H9 (cell line): ENCODE results near the gene ANTKMT. TPM values are rescaled to one million over a fixed set of nuclear protein-coding genes. Genes with fewer than 3 reads are reported as not detected.

Experiments used
- DNase-seq: peaks from one replicate; pipeline ENCODE4 v3.0.0-alpha.2; 2017
- H2AFZ ChIP-seq: one replicate; pipeline ENCODE4 v1.6.1; 2013; ENCODE audit warnings: mild to moderate bottlenecking, low read length, control low read depth, moderate library complexity
- H2AK5ac ChIP-seq: 2 replicates; pipeline ENCODE4 v1.6.1; 2013; ENCODE audit warnings: low read length, control low read depth, mixed read lengths; ENCODE audit not compliant: insufficient read length
- H2BK120ac ChIP-seq: one replicate; pipeline ENCODE4 v1.6.1; 2013; ENCODE audit warnings: low read depth, mild to moderate bottlenecking, low read length, control low read depth, inconsistent platforms; ENCODE audit not compliant: poor library complexity, severe bottlenecking
- H2BK12ac ChIP-seq: 2 replicates; pipeline ENCODE4 v1.6.1; 2013; ENCODE audit warnings: low read length, control low read depth, mixed read lengths, low read depth; ENCODE audit not compliant: insufficient read length
- H2BK15ac ChIP-seq: 2 replicates; pipeline ENCODE4 v1.6.1; 2013; ENCODE audit warnings: low read depth, low read length, control low read depth
- H2BK20ac ChIP-seq: one replicate; pipeline ENCODE4 v1.6.1; 2013; ENCODE audit warnings: low read depth, mild to moderate bottlenecking, low read length, control low read depth, inconsistent platforms; ENCODE audit not compliant: poor library complexity, severe bottlenecking
- H2BK5ac ChIP-seq: 2 replicates; pipeline ENCODE4 v1.6.1; 2013; ENCODE audit warnings: low read length, control low read depth, mixed read lengths; ENCODE audit not compliant: insufficient read length
- H3K14ac ChIP-seq: 2 replicates; pipeline ENCODE4 v1.6.1; 2013; ENCODE audit warnings: low read length, control low read depth; ENCODE audit not compliant: insufficient read depth
- H3K18ac ChIP-seq: 2 replicates; pipeline ENCODE4 v1.6.1; 2013; ENCODE audit warnings: low read depth, mild to moderate bottlenecking, mixed read lengths, low read length, control low read depth; ENCODE audit not compliant: insufficient read length
- H3K23ac ChIP-seq: 2 replicates; pipeline ENCODE4 v1.6.1; 2013; ENCODE audit warnings: low read length, control low read depth, mixed read lengths, low read depth; ENCODE audit not compliant: insufficient read length
- H3K23me2 ChIP-seq: 2 replicates; pipeline ENCODE4 v1.6.1; 2013; ENCODE audit warnings: low read depth, mild to moderate bottlenecking, mixed read lengths, low read length, control low read depth; ENCODE audit not compliant: insufficient read length, poor library complexity, severe bottlenecking
- H3K27ac ChIP-seq: 2 replicates; pipeline ENCODE4 v1.5.1; 2013; ENCODE audit warnings: low read length, control low read depth, mixed read lengths, low read depth; ENCODE audit not compliant: insufficient read length
- H3K27me3 ChIP-seq: 2 replicates; pipeline ENCODE4 v1.6.1; 2013; ENCODE audit warnings: low read length, control low read depth, inconsistent platforms; ENCODE audit not compliant: insufficient read depth
- H3K4ac ChIP-seq: 2 replicates; pipeline ENCODE4 v1.6.1; 2013; ENCODE audit warnings: low read depth, mild to moderate bottlenecking, control low read depth, inconsistent platforms, low read length, moderate library complexity
- H3K4me1 ChIP-seq: 2 replicates; pipeline ENCODE4 v1.6.1; 2013; ENCODE audit warnings: low read length, control low read depth, inconsistent platforms; ENCODE audit not compliant: insufficient read depth
- H3K4me2 ChIP-seq: 2 replicates; pipeline ENCODE4 v1.6.1; 2013; ENCODE audit warnings: low read length, control low read depth, mixed read lengths; ENCODE audit not compliant: insufficient read length, insufficient read depth
- H3K56ac ChIP-seq: 2 replicates; pipeline ENCODE4 v1.6.1; 2013; ENCODE audit warnings: low read depth, mild to moderate bottlenecking, mixed read lengths, low read length, control low read depth; ENCODE audit not compliant: insufficient read length
- H3K79me1 ChIP-seq: 2 replicates; pipeline ENCODE4 v1.6.1; 2013; ENCODE audit warnings: low read depth, mild to moderate bottlenecking, moderate library complexity, low read length, control low read depth, inconsistent platforms; ENCODE audit not compliant: insufficient read depth, poor library complexity, severe bottlenecking
- H3K79me2 ChIP-seq: 2 replicates; pipeline ENCODE4 v1.6.1; 2013; ENCODE audit warnings: low read length, control low read depth, inconsistent platforms; ENCODE audit not compliant: insufficient read depth
- H3K9ac ChIP-seq: 2 replicates; pipeline ENCODE4 v1.6.1; 2013; ENCODE audit warnings: low read length, control low read depth, mixed read lengths; ENCODE audit not compliant: insufficient read length; ENCODE audit errors: extremely low read depth
- H3K9me3 ChIP-seq: one replicate; pipeline ENCODE4 v1.6.1; 2013; ENCODE audit warnings: low read depth, low read length, inconsistent platforms; ENCODE audit not compliant: control insufficient read depth
- H3T11ph ChIP-seq: one replicate; pipeline ENCODE4 v1.6.1; 2013; ENCODE audit warnings: mild to moderate bottlenecking, low read length, control low read depth, inconsistent platforms
- H4K20me1 ChIP-seq: one replicate; pipeline ENCODE4 v1.6.1; 2013; ENCODE audit not compliant: control insufficient read depth, insufficient read length, insufficient read depth
- H4K5ac ChIP-seq: 2 replicates; pipeline ENCODE4 v1.6.1; 2013; ENCODE audit warnings: low read depth, mild to moderate bottlenecking, mixed read lengths, low read length, control low read depth; ENCODE audit not compliant: insufficient read length
- H4K8ac ChIP-seq: replicated peaks from 2 replicates; pipeline ENCODE4 v1.6.1; 2013; ENCODE audit warnings: low read length, control low read depth, mixed read lengths, low read depth; ENCODE audit not compliant: insufficient read length
- H4K91ac ChIP-seq: 2 replicates; pipeline ENCODE4 v1.6.1; 2013; ENCODE audit warnings: low read depth, mild to moderate bottlenecking, moderate library complexity, mixed read lengths, low read length, control low read depth; ENCODE audit not compliant: insufficient read length
- H3K27ac Mint-ChIP-seq, 3 experiments: 2 replicates in 2 of 3; 3 replicates in 1 of 3; pipeline ENCODE4 v1.8.0; 2020 to 2021; ENCODE audit warnings: mixed read lengths in 3 of 3, mild to moderate bottlenecking in 1 of 3, moderate library complexity in 1 of 3
- H3K27me3 Mint-ChIP-seq: 2 replicates; pipeline ENCODE4 v1.8.0; 2021; ENCODE audit warnings: low read depth, mild to moderate bottlenecking, moderate library complexity, mixed read lengths
- H3K36me3 Mint-ChIP-seq, 3 experiments: 2 replicates in 2 of 3; 3 replicates in 1 of 3; pipeline ENCODE4 v1.8.0; 2020 to 2021; ENCODE audit warnings: low read depth in 3 of 3, mixed read lengths in 3 of 3; ENCODE audit not compliant: insufficient read depth in 1 of 3
- H3K4me1 Mint-ChIP-seq, 2 experiments: 2 replicates each; pipeline ENCODE4 v1.8.0; 2020; ENCODE audit warnings: mixed read lengths in 2 of 2
- H3K4me3 Mint-ChIP-seq, 2 experiments: 2 replicates in 1 of 2; 3 replicates in 1 of 2; pipeline ENCODE4 v1.8.0; 2020 to 2021; ENCODE audit warnings: mild to moderate bottlenecking in 2 of 2, mixed read lengths in 2 of 2, moderate library complexity in 1 of 2
- H3K9me3 Mint-ChIP-seq, 2 experiments: 2 replicates in 1 of 2; 3 replicates in 1 of 2; pipeline ENCODE4 v1.8.0; 2020; ENCODE audit warnings: mild to moderate bottlenecking in 2 of 2, mixed read lengths in 2 of 2, moderate library complexity in 1 of 2
- WGBS: extraction: QIAGEN DNeasy Blood & Tissue Kit; methylation state at CpG from one replicate; pipeline ENCODE4 v1.1.7; 2013; ENCODE audit warnings: missing lambda C conversion rate, low lambda C conversion rate, mixed read lengths; ENCODE audit not compliant: insufficient read length; ENCODE audit errors: extremely low coverage; 5-methylcytosine and 5-hydroxymethylcytosine counted together
- total RNA-seq: library from RNA; stranded (reverse); gene quantifications from 2 replicates; pipeline ENCODE4 v1.2.1, GENCODE V29; 2021
- TF ChIP-seq, protein P1 (sequence below): fragments of 200-600 bp; sonication (generic); conservative IDR thresholded peaks from 3 replicates; pipeline ENCODE4 v1.8.0; 2021; ENCODE audit warnings: antibody characterized with exemption, mild to moderate bottlenecking

ANTKMT gene
- total RNA-seq, 1 experiment from 2014 or later, result 31.5 TPM

DNA sequence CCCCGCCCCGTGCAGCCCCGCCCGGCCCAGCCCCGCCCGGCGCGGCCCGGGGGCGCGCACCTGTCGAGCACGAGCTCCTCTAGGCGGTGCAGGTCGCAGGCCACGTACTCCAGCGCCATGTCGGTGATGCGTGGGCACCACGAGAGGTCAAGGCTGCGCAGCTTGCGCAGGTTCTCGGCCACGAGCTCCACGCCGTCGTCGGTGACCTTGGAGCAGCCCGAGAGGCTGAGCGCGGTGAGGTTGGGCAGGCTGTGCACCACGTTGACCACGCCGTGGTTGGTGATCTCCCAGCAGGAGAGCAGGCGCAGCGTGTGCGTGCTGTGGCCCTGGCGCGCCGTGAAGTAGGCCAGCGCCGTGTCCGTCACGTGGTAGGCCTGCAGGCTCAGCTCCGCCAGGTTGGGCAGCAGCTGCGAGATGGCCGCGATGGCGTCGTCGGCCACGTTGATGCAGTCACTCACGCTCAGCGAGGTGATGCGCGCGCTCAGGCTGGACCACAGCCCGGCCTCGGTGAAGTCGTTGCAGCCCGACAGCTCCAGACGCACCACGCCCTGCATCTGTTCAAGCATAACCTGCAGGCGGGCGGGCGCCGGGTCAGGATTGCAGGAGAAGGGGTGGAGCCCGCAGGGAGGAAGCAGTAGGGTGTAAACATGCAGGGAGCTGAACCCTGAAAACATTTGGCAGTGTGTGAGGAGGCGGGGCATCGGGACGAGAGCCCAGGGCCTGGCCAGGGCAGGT is 25.4 kb upstream of the ANTKMT start:
- Mint-ChIP-seq H3K27me3 (peaks cover 92% of the 10 kb centered on the region), H3K4me1 (peaks cover 0 to 9% of the 10 kb centered on the region in 2 experiments; a peak in 2 of 4 replicates), H3K27ac (no peak overlapping the region), H3K9me3 (no peaks in the 10 kb centered on the region; a peak in 1 of 5 replicates), H3K36me3 (no peaks in the 10 kb centered on the region), H3K4me3 (peak overlapping the region; percentile 59 to 79)
- H4K8ac ChIP-seq, result no peak overlapping the region
- WGBS, result no CpG with 5 or more reads among the region's 71 CpGs
- H2BK5ac ChIP-seq, result no peak overlapping the region
- peak overlapping the region; percentile 56 for H3K4me2 ChIP-seq
- no peak overlapping the region for H3K9ac ChIP-seq
- H4K5ac ChIP-seq, result no peak overlapping the region
- no peak overlapping the region for H3K14ac ChIP-seq
- no peak overlapping the region for H2BK15ac ChIP-seq
- H3K56ac ChIP-seq, result no peak overlapping the region
- H2BK20ac ChIP-seq, result no peak overlapping the region
- no peak overlapping the region for H3T11ph ChIP-seq
- H3K27ac ChIP-seq, result no peak overlapping the region
- no peaks in the 10 kb centered on the region for H4K20me1 ChIP-seq
- H3K23ac ChIP-seq, result no peak overlapping the region
- H2BK12ac ChIP-seq, result no peak overlapping the region
- no peak overlapping the region for H4K91ac ChIP-seq
- H3K23me2 ChIP-seq, result peaks cover 16% of the 10 kb centered on the region
- TF ChIP-seq, protein P1, sequence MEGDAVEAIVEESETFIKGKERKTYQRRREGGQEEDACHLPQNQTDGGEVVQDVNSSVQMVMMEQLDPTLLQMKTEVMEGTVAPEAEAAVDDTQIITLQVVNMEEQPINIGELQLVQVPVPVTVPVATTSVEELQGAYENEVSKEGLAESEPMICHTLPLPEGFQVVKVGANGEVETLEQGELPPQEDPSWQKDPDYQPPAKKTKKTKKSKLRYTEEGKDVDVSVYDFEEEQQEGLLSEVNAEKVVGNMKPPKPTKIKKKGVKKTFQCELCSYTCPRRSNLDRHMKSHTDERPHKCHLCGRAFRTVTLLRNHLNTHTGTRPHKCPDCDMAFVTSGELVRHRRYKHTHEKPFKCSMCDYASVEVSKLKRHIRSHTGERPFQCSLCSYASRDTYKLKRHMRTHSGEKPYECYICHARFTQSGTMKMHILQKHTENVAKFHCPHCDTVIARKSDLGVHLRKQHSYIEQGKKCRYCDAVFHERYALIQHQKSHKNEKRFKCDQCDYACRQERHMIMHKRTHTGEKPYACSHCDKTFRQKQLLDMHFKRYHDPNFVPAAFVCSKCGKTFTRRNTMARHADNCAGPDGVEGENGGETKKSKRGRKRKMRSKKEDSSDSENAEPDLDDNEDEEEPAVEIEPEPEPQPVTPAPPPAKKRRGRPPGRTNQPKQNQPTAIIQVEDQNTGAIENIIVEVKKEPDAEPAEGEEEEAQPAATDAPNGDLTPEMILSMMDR, result no peak
- no peak overlapping the region for H3K4ac ChIP-seq
- no peaks in the 10 kb centered on the region for H3K79me2 ChIP-seq
- H2AK5ac ChIP-seq, result no peak overlapping the region
- H2BK120ac ChIP-seq, result no peak overlapping the region
- H3K79me1 ChIP-seq, result no peaks in the 10 kb centered on the region
- peaks cover 21% of the 10 kb centered on the region for H3K27me3 ChIP-seq
- no peaks in the 10 kb centered on the region for H3K4me1 ChIP-seq
- peak overlapping the region; percentile 1 for H3K18ac ChIP-seq
- no peaks in the 10 kb centered on the region for H3K9me3 ChIP-seq
- DNase-seq, result peak; percentile 62
- no peak overlapping the region for H2AFZ ChIP-seq
